GM20431 (cell line): Measurements from ENCODE around the gene GSTM4.

Experiments used
- in situ Hi-C: fragments of 300-500 bp; cut with MseI, MboI; formaldehyde crosslinking; loops from one replicate; pipeline ENCODE4 v1.15.0; 2020; ENCODE audit warnings: low sequenced_read_pairs; ENCODE audit not compliant: unreplicated experiment

Gene GSTM4

GRCh38 chr1:109624201-109625010 lies 31.5 kb upstream of the GSTM4 start:
- in situ Hi-C loops = loop anchor here (5.0 to 25.0 kb wide), 2 partner anchors 77 to 363 kb away; partner anchors contain the start of genes AHCYL1 and GNAI3

GRCh38 chr1:109625176-109625575 lies 30.7 kb upstream of the GSTM4 start:
- in situ Hi-C loops = loop anchor here (5.0 to 25.0 kb wide), 2 partner anchors 78 to 362 kb away; partner anchors contain the start of genes AHCYL1 and GNAI3

GRCh38 chr1:109625601-109626560 lies 30.0 kb upstream of the GSTM4 start:
- in situ Hi-C loops = loop anchor here (5.0 to 25.0 kb wide), 2 partner anchors 79 to 361 kb away; partner anchors contain the start of genes AHCYL1 and GNAI3

- in situ Hi-C loops = loop anchor here (5.0 to 25.0 kb wide), 2 partner anchors 80 to 360 kb away; partner anchors contain the start of genes AHCYL1 and GNAI3
Observed at GRCh38 chr1:109626682-109627408, 29.1 kb upstream of the GSTM4 start.

GRCh38 chr1:109627692-109628399 lies 28.1 kb upstream of the GSTM4 start:
- in situ Hi-C loops = loop anchor here (5.0 to 25.0 kb wide), 2 partner anchors 81 to 359 kb away; partner anchors contain the start of genes AHCYL1 and GNAI3

- in situ Hi-C loops = loop anchor here (5.0 to 25.0 kb wide), 2 partner anchors 81 to 359 kb away; partner anchors contain the start of genes AHCYL1 and GNAI3
Observed at GRCh38 chr1:109628540-109629321, 27.2 kb upstream of the GSTM4 start.

- in situ Hi-C loops = loop anchor here (5.0 to 25.0 kb wide), 2 partner anchors 82 to 358 kb away; partner anchors contain the start of genes AHCYL1 and GNAI3
Observed at GRCh38 chr1:109629372-109630030, 26.4 kb upstream of the GSTM4 start.

- in situ Hi-C loops = loop anchor here (25.0 kb wide), 1 partner anchor 357 kb away; the partner anchor contains the start of gene AHCYL1
Observed at GRCh38 chr1:109630081-109630897, 25.6 kb upstream of the GSTM4 start.

- in situ Hi-C loops = loop anchor here (25.0 kb wide), 1 partner anchor 356 kb away; the partner anchor contains the start of gene AHCYL1
Observed at GRCh38 chr1:109630898-109631512, 24.9 kb upstream of the GSTM4 start.

GRCh38 chr1:109631513-109632505 lies 24.1 kb upstream of the GSTM4 start:
- in situ Hi-C loops = loop anchor here (25.0 kb wide), 1 partner anchor 355 kb away; the partner anchor contains the start of gene AHCYL1

- in situ Hi-C loops = loop anchor here (25.0 kb wide), 1 partner anchor 354 kb away; the partner anchor contains the start of gene AHCYL1
Observed at GRCh38 chr1:109632671-109633346, 23.1 kb upstream of the GSTM4 start.

- in situ Hi-C loops = loop anchor here (25.0 kb wide), 1 partner anchor 353 kb away; the partner anchor contains the start of gene AHCYL1
Observed at GRCh38 chr1:109634292-109634691, 21.6 kb upstream of the GSTM4 start.

GRCh38 chr1:109634771-109635750 lies 20.8 kb upstream of the GSTM4 start:
- in situ Hi-C loops = loop anchor here (25.0 kb wide), 1 partner anchor 352 kb away; the partner anchor contains the start of gene AHCYL1
